HG02870 (cell line): ENCODE data around the gene NXF1.

ENCODE experiments used
- ATAC-seq: cut with Tn5 transposase; IDR thresholded peaks from one replicate; pipeline ENCODE4 v1.9.1; 2021; ENCODE audit warnings: mild to moderate bottlenecking, moderate library complexity; ENCODE audit not compliant: unreplicated experiment

NXF1 gene

GRCh38 chr11:62747475-62748160 is 57.6 kb downstream of the NXF1 start:
- no peak for ATAC-seq
